ENCODE data around the gene APPL2.

Gene APPL2

GRCh38 chr12:105235732-105236476 lies at the start of gene APPL2:
TSS of gene APPL2 (minus strand) at chr12:105236174. CDS start at chr12:105236012, 162 bp downstream.
- H3K27me3 Mint-ChIP-seq, result peaks cover 2% of the 10 kb centered on the region
- H3K9me3 Mint-ChIP-seq, result no peaks in the 10 kb centered on the region
- H3K4me1 Mint-ChIP-seq (ENCODE audit: low read depth), result peaks cover 50% of the 10 kb centered on the region
- intact Hi-C loops (cut with micrococcal nuclease), result loop anchor here (5.0 kb wide), 1 partner anchor 1279 kb away; a partner anchor contains a TSS
- peak within 1 kb of the TSS; percentile 93 for H3K27ac Mint-ChIP-seq
- H3K36me3 Mint-ChIP-seq (ENCODE audit: low read depth), result peaks cover 42% of the 10 kb centered on the region
- H3K4me3 Mint-ChIP-seq, result peak within 1 kb of the TSS; percentile 86

- Mint-ChIP-seq H3K4me3 (no peak overlapping the region), H3K36me3 (ENCODE audit: low read depth) (no peaks in the 10 kb centered on the region), H3K9me3 (no peaks in the 10 kb centered on the region), H3K4me1 (ENCODE audit: low read depth) (no peaks in the 10 kb centered on the region), H3K27ac (no peak overlapping the region), H3K27me3 (peaks cover 5% of the 10 kb centered on the region)
- intact Hi-C loops (cut with micrococcal nuclease), result no loop called here
These were observed 49.4 kb upstream of the APPL2 start for GRCh38 chr12:105285378-105285777.

- no peak overlapping the region for H3K4me3 Mint-ChIP-seq
- no peak overlapping the region for H3K27ac Mint-ChIP-seq
- H3K36me3 Mint-ChIP-seq (ENCODE audit: low read depth), result no peaks in the 10 kb centered on the region
- H3K4me1 Mint-ChIP-seq (ENCODE audit: low read depth), result peaks cover 2% of the 10 kb centered on the region
- no peaks in the 10 kb centered on the region for H3K9me3 Mint-ChIP-seq
- intact Hi-C loops (cut with micrococcal nuclease), result loop anchor here (2.0 kb wide), 1 partner anchor 101 kb away; no protein-coding TSS in a partner anchor
- peaks cover 5% of the 10 kb centered on the region for H3K27me3 Mint-ChIP-seq
These were observed 45.7 kb upstream of the APPL2 start for GRCh38 chr12:105281694-105282049.

- H3K4me3 Mint-ChIP-seq, result no peak overlapping the region
- peaks cover 7% of the 10 kb centered on the region for H3K4me1 Mint-ChIP-seq (ENCODE audit: low read depth)
- no peak overlapping the region for H3K27ac Mint-ChIP-seq
- H3K36me3 Mint-ChIP-seq (ENCODE audit: low read depth), result no peaks in the 10 kb centered on the region
- intact Hi-C loops (cut with micrococcal nuclease), result loop anchor here (2.0 kb wide), 1 partner anchor 102 kb away; no protein-coding TSS in a partner anchor
- peaks cover 5% of the 10 kb centered on the region for H3K27me3 Mint-ChIP-seq
- H3K9me3 Mint-ChIP-seq, result no peaks in the 10 kb centered on the region
These were observed 45.2 kb upstream of the APPL2 start for GRCh38 chr12:105280966-105281693.

- Mint-ChIP-seq H3K27ac (no peak overlapping the region), H3K36me3 (ENCODE audit: low read depth) (no peaks in the 10 kb centered on the region), H3K27me3 (peaks cover 3% of the 10 kb centered on the region), H3K4me1 (ENCODE audit: low read depth) (peaks cover 7% of the 10 kb centered on the region), H3K9me3 (no peaks in the 10 kb centered on the region), H3K4me3 (no peak overlapping the region)
- intact Hi-C loops (cut with micrococcal nuclease), result loop anchor here (2.0 kb wide), 1 partner anchor 103 kb away; no protein-coding TSS in a partner anchor
These were observed 43.6 kb upstream of the APPL2 start for GRCh38 chr12:105279460-105280056.

- Mint-ChIP-seq H3K4me3 (no peak overlapping the region), H3K27me3 (no peaks in the 10 kb centered on the region), H3K9me3 (no peaks in the 10 kb centered on the region), H3K36me3 (ENCODE audit: low read depth) (no peaks in the 10 kb centered on the region), H3K4me1 (ENCODE audit: low read depth) (peaks cover 7% of the 10 kb centered on the region), H3K27ac (no peak overlapping the region)
- intact Hi-C loops (cut with micrococcal nuclease), result no loop called here
These were observed 42.2 kb upstream of the APPL2 start for GRCh38 chr12:105278043-105278697.

- no peaks in the 10 kb centered on the region for H3K27me3 Mint-ChIP-seq
- H3K27ac Mint-ChIP-seq, result no peak overlapping the region
- H3K9me3 Mint-ChIP-seq, result no peaks in the 10 kb centered on the region
- intact Hi-C loops (cut with micrococcal nuclease), result no loop called here
- H3K4me1 Mint-ChIP-seq (ENCODE audit: low read depth), result peaks cover 7% of the 10 kb centered on the region
- H3K4me3 Mint-ChIP-seq, result no peak overlapping the region
- H3K36me3 Mint-ChIP-seq (ENCODE audit: low read depth), result no peaks in the 10 kb centered on the region
These were observed 40.2 kb upstream of the APPL2 start for GRCh38 chr12:105275997-105276733.

GRCh38 chr12:105274571-105274970 lies 38.6 kb upstream of the APPL2 start:
- H3K27me3 Mint-ChIP-seq, result no peaks in the 10 kb centered on the region
- no peak overlapping the region for H3K4me3 Mint-ChIP-seq
- intact Hi-C loops (cut with micrococcal nuclease), result no loop called here
- H3K36me3 Mint-ChIP-seq (ENCODE audit: low read depth), result no peaks in the 10 kb centered on the region
- peaks cover 7% of the 10 kb centered on the region for H3K4me1 Mint-ChIP-seq (ENCODE audit: low read depth)
- H3K9me3 Mint-ChIP-seq, result no peaks in the 10 kb centered on the region
- no peak overlapping the region for H3K27ac Mint-ChIP-seq

GRCh38 chr12:105273601-105274000 lies 37.6 kb upstream of the APPL2 start:
- no peak overlapping the region for H3K27ac Mint-ChIP-seq
- H3K9me3 Mint-ChIP-seq, result no peaks in the 10 kb centered on the region
- H3K27me3 Mint-ChIP-seq, result no peaks in the 10 kb centered on the region
- no peaks in the 10 kb centered on the region for H3K36me3 Mint-ChIP-seq (ENCODE audit: low read depth)
- intact Hi-C loops (cut with micrococcal nuclease), result no loop called here
- H3K4me3 Mint-ChIP-seq, result no peak overlapping the region
- peaks cover 7% of the 10 kb centered on the region for H3K4me1 Mint-ChIP-seq (ENCODE audit: low read depth)

- no peaks in the 10 kb centered on the region for H3K36me3 Mint-ChIP-seq (ENCODE audit: low read depth)
- H3K27me3 Mint-ChIP-seq, result no peaks in the 10 kb centered on the region
- intact Hi-C loops (cut with micrococcal nuclease), result no loop called here
- no peaks in the 10 kb centered on the region for H3K9me3 Mint-ChIP-seq
- no peak overlapping the region for H3K4me3 Mint-ChIP-seq
- peaks cover 7% of the 10 kb centered on the region for H3K4me1 Mint-ChIP-seq (ENCODE audit: low read depth)
- H3K27ac Mint-ChIP-seq, result no peak overlapping the region
These were observed 36.9 kb upstream of the APPL2 start for GRCh38 chr12:105272814-105273416.

- no peak overlapping the region for H3K27ac Mint-ChIP-seq
- no peak overlapping the region for H3K4me3 Mint-ChIP-seq
- no peaks in the 10 kb centered on the region for H3K27me3 Mint-ChIP-seq
- H3K4me1 Mint-ChIP-seq (ENCODE audit: low read depth), result peaks cover 7% of the 10 kb centered on the region
- intact Hi-C loops (cut with micrococcal nuclease), result no loop called here
- no peaks in the 10 kb centered on the region for H3K9me3 Mint-ChIP-seq
- H3K36me3 Mint-ChIP-seq (ENCODE audit: low read depth), result no peaks in the 10 kb centered on the region
These were observed 36.2 kb upstream of the APPL2 start for GRCh38 chr12:105272152-105272551.

GRCh38 chr12:105271364-105271763 lies 35.4 kb upstream of the APPL2 start:
- intact Hi-C loops (cut with micrococcal nuclease), result no loop called here
- no peak overlapping the region for H3K4me3 Mint-ChIP-seq
- H3K27ac Mint-ChIP-seq, result no peak overlapping the region
- H3K9me3 Mint-ChIP-seq, result no peaks in the 10 kb centered on the region
- H3K4me1 Mint-ChIP-seq (ENCODE audit: low read depth), result peaks cover 2% of the 10 kb centered on the region
- no peaks in the 10 kb centered on the region for H3K36me3 Mint-ChIP-seq (ENCODE audit: low read depth)
- no peaks in the 10 kb centered on the region for H3K27me3 Mint-ChIP-seq

- no peaks in the 10 kb centered on the region for H3K27me3 Mint-ChIP-seq
- no peak overlapping the region for H3K4me3 Mint-ChIP-seq
- no peaks in the 10 kb centered on the region for H3K36me3 Mint-ChIP-seq (ENCODE audit: low read depth)
- no peaks in the 10 kb centered on the region for H3K9me3 Mint-ChIP-seq
- no peak overlapping the region for H3K27ac Mint-ChIP-seq
- H3K4me1 Mint-ChIP-seq (ENCODE audit: low read depth), result no peaks in the 10 kb centered on the region
- intact Hi-C loops (cut with micrococcal nuclease), result no loop called here
These were observed 34.8 kb upstream of the APPL2 start for GRCh38 chr12:105270671-105271255.

Measured in dendritic cell treated with granulocyte-macrophage colony-stimulating factor and Interleukin-4, amounts not matched to agents 40 ng/mL and 50 ng/mL, for 4 days (primary cell).